Neuronal stem cell (in vitro differentiated cells): ENCODE measurements around the gene ZNF678.
"Not testable (repeated sequence)": the region's sequence is repeated elsewhere in the genome, so short reads cannot be mapped to it uniquely, and the experiment has no call there.

Experiments used
- DNase-seq: peaks from one replicate; pipeline ENCODE4 v3.0.0-alpha.2; 2013; ENCODE audit warnings: low spot score
- H2AFZ ChIP-seq: one replicate; pipeline ENCODE4 v1.6.1; 2013; ENCODE audit warnings: mild to moderate bottlenecking, low read length, inconsistent platforms
- H2AK5ac ChIP-seq: 2 replicates; pipeline ENCODE4 v1.6.1; 2013; ENCODE audit warnings: low read depth, mild to moderate bottlenecking, inconsistent platforms, low read length, moderate library complexity, mixed read lengths
- H2BK120ac ChIP-seq: 2 replicates; pipeline ENCODE4 v1.6.1; 2013; ENCODE audit warnings: low read depth, mild to moderate bottlenecking, inconsistent platforms, low read length, moderate library complexity, mixed read lengths
- H2BK12ac ChIP-seq: one replicate; pipeline ENCODE4 v1.6.1; 2013; ENCODE audit warnings: low read length, inconsistent platforms
- H2BK15ac ChIP-seq: 2 replicates; pipeline ENCODE4 v1.6.1; 2013; ENCODE audit warnings: mild to moderate bottlenecking, low read length, inconsistent platforms, mixed read lengths
- H2BK5ac ChIP-seq: one replicate; pipeline ENCODE4 v1.6.1; 2013; ENCODE audit warnings: inconsistent platforms, mild to moderate bottlenecking, low read length, moderate library complexity
- H3K14ac ChIP-seq: one replicate; pipeline ENCODE4 v1.6.1; 2013; ENCODE audit warnings: low read length, inconsistent platforms
- H3K18ac ChIP-seq: 2 replicates; pipeline ENCODE4 v1.6.1; 2013; ENCODE audit warnings: low read length, inconsistent platforms
- H3K23ac ChIP-seq: 2 replicates; pipeline ENCODE4 v1.6.1; 2013; ENCODE audit warnings: low read depth, mild to moderate bottlenecking, mixed read lengths, low read length, inconsistent platforms; ENCODE audit not compliant: poor library complexity
- H3K27ac ChIP-seq: replicated peaks from 3 replicates; pipeline ENCODE4 v1.5.1; 2013; ENCODE audit warnings: low read length, inconsistent platforms
- H3K27me3 ChIP-seq, 3 experiments: 2 replicates each; pipeline ENCODE4 v1.6.1; 2013; ENCODE audit warnings: low read length in 3 of 3, mild to moderate bottlenecking in 2 of 3, inconsistent platforms in 1 of 3, low read depth in 1 of 3, mixed read lengths in 1 of 3, moderate library complexity in 1 of 3; ENCODE audit not compliant: control insufficient read depth in 3 of 3, insufficient read depth in 3 of 3
- H3K36me3 ChIP-seq, 2 donors: replicated peaks in 1 of 2; 2 replicates each; pipeline ENCODE4 v1.6.1; 2013; ENCODE audit warnings: low read length in 2 of 2; ENCODE audit not compliant: control insufficient read depth in 2 of 2, insufficient read depth in 2 of 2
- H3K4ac ChIP-seq: 2 replicates; pipeline ENCODE4 v1.6.1; 2013; ENCODE audit warnings: inconsistent platforms, mild to moderate bottlenecking, low read length, moderate library complexity
- H3K4me1 ChIP-seq, 2 donors: 1 replicate in 1 of 2; 2 replicates in 1 of 2; pipeline ENCODE4 v1.6.1; 2013; ENCODE audit warnings: low read length in 2 of 2, low read depth in 1 of 2; ENCODE audit not compliant: control insufficient read depth in 2 of 2, insufficient read depth in 1 of 2
- H3K4me2 ChIP-seq: one replicate; pipeline ENCODE4 v1.6.1; 2013; ENCODE audit warnings: mild to moderate bottlenecking, low read length, inconsistent platforms; ENCODE audit not compliant: insufficient read depth, poor library complexity, severe bottlenecking
- H3K4me3 ChIP-seq, 2 donors: 2 replicates each; pipeline ENCODE4 v1.5.1; 2013; ENCODE audit warnings: low read length in 2 of 2, mild to moderate bottlenecking in 2 of 2, inconsistent platforms in 1 of 2, moderate library complexity in 1 of 2
- H3K79me1 ChIP-seq: one replicate; pipeline ENCODE4 v1.6.1; 2013; ENCODE audit warnings: low read depth, mild to moderate bottlenecking, inconsistent platforms, low read length, moderate library complexity
- H3K9ac ChIP-seq: one replicate; pipeline ENCODE4 v1.6.1; 2013; ENCODE audit warnings: mild to moderate bottlenecking, low read depth, low read length, inconsistent platforms; ENCODE audit not compliant: poor library complexity
- H3K9me3 ChIP-seq, 2 donors: replicated peaks in 1 of 2; 2 replicates each; pipeline versions ENCODE3 to v1.6.1; 2013; ENCODE audit warnings: low read length in 2 of 2, mild to moderate bottlenecking in 2 of 2, inconsistent platforms in 1 of 2, low read depth in 1 of 2, mixed read lengths in 1 of 2, moderate library complexity in 1 of 2; ENCODE audit not compliant: control insufficient read depth in 2 of 2, insufficient read depth in 1 of 2
- H4K8ac ChIP-seq: one replicate; pipeline ENCODE4 v1.6.1; 2013; ENCODE audit warnings: low read depth, mild to moderate bottlenecking, inconsistent platforms, low read length, moderate library complexity
- H4K91ac ChIP-seq: one replicate; pipeline ENCODE4 v1.6.1; 2013; ENCODE audit warnings: low read length, low read depth, mild to moderate bottlenecking, inconsistent platforms; ENCODE audit not compliant: poor library complexity
- WGBS, 2 donors: extraction: QIAGEN DNeasy Blood & Tissue Kit; methylation state at CpG; one replicate each; pipeline ENCODE4 v1.1.7; 2013; ENCODE audit warnings: missing lambda C conversion rate in 2 of 2, mixed read lengths in 1 of 2; ENCODE audit not compliant: insufficient read length in 2 of 2, insufficient replicate concordance in 1 of 2; ENCODE audit errors: extremely low coverage in 2 of 2; 5-methylcytosine and 5-hydroxymethylcytosine counted together

ZNF678 gene

GRCh38 chr1:227673441-227673840 lies 110.1 kb downstream of the ZNF678 start:
- no peak for DNase-seq
- no peak overlapping the region for H2BK15ac ChIP-seq
- no peak overlapping the region for H2BK5ac ChIP-seq
- H3K9me3 ChIP-seq = peaks cover 4 to 12% of the 10 kb centered on the region in 2 donors
- no peak overlapping the region for H3K18ac ChIP-seq
- no peaks in the 10 kb centered on the region for H3K79me1 ChIP-seq
- no peaks in the 10 kb centered on the region for H3K27me3 ChIP-seq
- H3K27ac ChIP-seq = no peak overlapping the region
- H2BK12ac ChIP-seq = no peak overlapping the region
- no peak overlapping the region for H2BK120ac ChIP-seq
- no peak overlapping the region for H2AK5ac ChIP-seq
- no peak overlapping the region for H3K14ac ChIP-seq
- peaks cover 0 to 3% of the 10 kb centered on the region in 2 donors for H3K36me3 ChIP-seq
- no peak overlapping the region for H3K23ac ChIP-seq
- whole genome bisulfite sequencing, 2 donors = no CpG with 5 or more reads among the region's 1 CpG
- H3K4me2 ChIP-seq = no peak overlapping the region
- H4K8ac ChIP-seq = no peak overlapping the region
- H3K9ac ChIP-seq = no peak overlapping the region
- H3K4ac ChIP-seq = no peak overlapping the region
- H3K4me1 ChIP-seq = no peaks in the 10 kb centered on the region
- no peak overlapping the region for H2AFZ ChIP-seq
- H3K4me3 ChIP-seq = no peak overlapping the region
- H4K91ac ChIP-seq = no peak overlapping the region

- Histone ChIP-seq H3K9ac (no peak overlapping the region), H2AK5ac (no peak overlapping the region), H3K9me3 (no peaks in the 10 kb centered on the region), H3K4me3 (no peak overlapping the region), H2BK12ac (no peak overlapping the region), H3K4me2 (no peak overlapping the region), H3K4ac (no peak overlapping the region), H3K23ac (no peak overlapping the region), H3K27ac (no peak overlapping the region), H3K4me1 (no peaks in the 10 kb centered on the region), H2BK5ac (no peak overlapping the region), H2BK120ac (no peak overlapping the region), H3K79me1 (no peaks in the 10 kb centered on the region), H3K18ac (no peak overlapping the region), H2BK15ac (no peak overlapping the region), H4K8ac (no peak overlapping the region), H2AFZ (no peak overlapping the region), H4K91ac (no peak overlapping the region), H3K14ac (no peak overlapping the region), H3K36me3 (no peaks in the 10 kb centered on the region), H3K27me3 (no peaks in the 10 kb centered on the region)
- no CpG with 5 or more reads among the region's 8 CpGs for WGBS, 2 donors
- no peak for DNase-seq
These were observed 122.5 kb downstream of the ZNF678 start for GRCh38 chr1:227685807-227686206.

GRCh38 chr1:227697321-227697864 lies 134.0 kb downstream of the ZNF678 start:
- Histone ChIP-seq H2AFZ (no peak overlapping the region), H3K79me1 (no peaks in the 10 kb centered on the region), H3K4me2 (no peak overlapping the region), H3K18ac (no peak overlapping the region), H3K23ac (no peak overlapping the region), H2BK5ac (no peak overlapping the region), H3K4ac (no peak overlapping the region), H4K8ac (no peak overlapping the region), H3K27ac (no peak overlapping the region), H3K9ac (no peak overlapping the region), H3K4me3 (no peak overlapping the region), H2BK12ac (no peak overlapping the region), H2BK15ac (no peak overlapping the region), H3K4me1 (no peaks in the 10 kb centered on the region), H3K27me3 (peaks cover 0 to 2% (median 0%) of the 10 kb centered on the region in 3 experiments), H3K36me3 (no peaks in the 10 kb centered on the region), H4K91ac (no peak overlapping the region), H3K9me3 (peaks cover 11 to 14% of the 10 kb centered on the region in 2 donors), H2AK5ac (no peak overlapping the region), H2BK120ac (no peak overlapping the region), H3K14ac (no peak overlapping the region)
- no peak for DNase-seq
- WGBS, 2 donors = no CpG with 5 or more reads among the region's 3 CpGs

GRCh38 chr1:227701631-227702030 lies 138.3 kb downstream of the ZNF678 start:
- H3K79me1 ChIP-seq, DNase-seq, H3K18ac ChIP-seq, H3K14ac ChIP-seq, H2BK5ac ChIP-seq, H3K4me3 ChIP-seq, H3K23ac ChIP-seq, H2AK5ac ChIP-seq, H4K91ac ChIP-seq, H2AFZ ChIP-seq, H3K27me3 ChIP-seq, H3K9ac ChIP-seq, H4K8ac ChIP-seq, H3K27ac ChIP-seq, H3K4me1 ChIP-seq, H3K4ac ChIP-seq, H3K4me2 ChIP-seq, H2BK12ac ChIP-seq, H2BK15ac ChIP-seq, H2BK120ac ChIP-seq, H3K36me3 ChIP-seq: not testable (repeated sequence)
- no CpG with 5 or more reads among the region's 1 CpG for WGBS, 2 donors
- peaks cover 5 to 11% of the 10 kb centered on the region in 2 donors for H3K9me3 ChIP-seq
